Lung (tissue), 12 donors: ENCODE results near the gene MCOLN3. TPM values are rescaled to one million over a fixed set of nuclear protein-coding genes. Genes with fewer than 3 reads are reported as not detected.

ENCODE experiments used
- ATAC-seq: fragments of 200-7000 bp; cut with Tn5 transposase; one replicate; pipeline ENCODE4 v1.9.1; 2020; ENCODE audit warnings: moderate number of reproducible peaks; ENCODE audit not compliant: insufficient read depth, low FRiP score
- DNase-seq, 3 donors: peaks; one replicate each; pipeline ENCODE4 v3.0.0-alpha.2; 2013 to 2017
- H3K27ac ChIP-seq, 2 donors: one replicate each; pipeline ENCODE4 v1.5.1; 2013; ENCODE audit warnings: mild to moderate bottlenecking in 2 of 2, moderate library complexity in 2 of 2, control low read depth in 1 of 2, inconsistent platforms in 1 of 2, low read depth in 1 of 2, low read length in 1 of 2
- H3K27me3 ChIP-seq, 3 donors: one replicate each; pipeline ENCODE4 v1.5.1; 2013; ENCODE audit warnings: low read length in 2 of 3; ENCODE audit not compliant: control insufficient read depth in 3 of 3, insufficient read depth in 3 of 3
- H3K36me3 ChIP-seq, 4 donors: one replicate each; pipeline ENCODE4 v1.5.1; 2013; ENCODE audit warnings: low read length in 4 of 4, mild to moderate bottlenecking in 1 of 4, moderate library complexity in 1 of 4; ENCODE audit not compliant: control insufficient read depth in 4 of 4, insufficient read depth in 4 of 4
- H3K4me1 ChIP-seq, 5 donors: one replicate each; pipeline ENCODE4 v1.5.1; 2013; ENCODE audit warnings: low read length in 5 of 5, mild to moderate bottlenecking in 2 of 5, moderate library complexity in 1 of 5; ENCODE audit not compliant: control insufficient read depth in 5 of 5, insufficient read depth in 5 of 5
- H3K4me3 ChIP-seq: one replicate; pipeline ENCODE4 v1.5.1; 2013; ENCODE audit warnings: mild to moderate bottlenecking, control low read depth, moderate library complexity
- H3K9ac ChIP-seq, 2 donors: one replicate each; pipeline ENCODE4 v1.5.1; 2013; ENCODE audit warnings: low read length in 2 of 2, control low read depth in 1 of 2; ENCODE audit not compliant: insufficient read depth in 1 of 2
- H3K9me3 ChIP-seq, 4 donors: one replicate each; pipeline ENCODE4 v1.5.1; 2013; ENCODE audit warnings: low read length in 3 of 4, mild to moderate bottlenecking in 1 of 4, moderate library complexity in 1 of 4; ENCODE audit not compliant: control insufficient read depth in 4 of 4, insufficient read depth in 3 of 4
- WGBS, 2 donors: extraction: QIAGEN DNeasy Blood & Tissue Kit; methylation state at CpG; one replicate each; pipeline ENCODE4 v1.1.7; 2013; 5-methylcytosine and 5-hydroxymethylcytosine counted together
- polyA plus RNA-seq, 2 donors: library from polyadenylated mRNA; stranded (reverse); fragments of 200-250 nt; gene quantifications; one replicate each; pipeline ENCODE4 v1.2.1, GENCODE V29; 2013
- total RNA-seq, 2 donors: library from RNA; depleted of rRNA in 1 of 2; stranded (reverse); fragments of >200 nt in 1 of 2; gene quantifications; one replicate each; pipeline ENCODE4 v1.2.1, GENCODE V29; 2014 to 2021
- TF ChIP-seq, protein P1 (sequence below): IDR thresholded peaks from 2 replicates; pipeline ENCODE4 v1.5.1; 2012; ENCODE audit warnings: mild to moderate bottlenecking; ENCODE audit errors: control extremely low read depth, extremely low read depth
- donor health status: control.
- donor health status: control.
- donor health status: Bipolar disorder and iron deficiency.
- donor health status: healthy.
- donor health status: DM: yes; HTN: yes; CAD: no.

Gene MCOLN3
- total and polyA plus RNA-seq, 4 donors = 0.68 to 4.5 (median 2.5) TPM

DNA sequence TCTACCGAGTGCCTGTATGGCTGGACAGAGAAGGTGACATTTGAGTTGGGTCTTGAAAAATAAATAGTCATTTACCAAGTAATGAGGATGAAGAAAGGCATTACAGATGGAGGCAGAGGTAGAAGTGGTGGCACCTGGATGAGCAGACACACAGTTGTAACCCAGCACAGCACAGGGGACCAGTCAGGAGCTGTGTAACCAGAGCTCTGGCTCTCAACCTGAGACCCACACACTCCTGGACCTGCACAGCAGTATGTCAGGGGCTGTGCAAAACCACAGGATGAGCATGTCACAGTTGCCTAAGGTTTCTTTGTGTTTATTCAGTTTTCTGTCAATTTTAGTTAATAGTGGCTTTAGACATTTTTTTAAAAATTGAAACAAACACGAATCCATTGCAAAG is 11.3 kb upstream of the MCOLN3 start:
- Histone ChIP-seq H3K4me1 (peaks cover 0 to 6% (median 0%) of the 10 kb centered on the region in 5 donors), H3K36me3 (no peaks in the 10 kb centered on the region), H3K27me3 (peaks cover 0 to 9% (median 0%) of the 10 kb centered on the region in 3 donors), H3K27ac (no peak overlapping the region), H3K4me3 (no peak overlapping the region), H3K9ac (no peak overlapping the region), H3K9me3 (no peaks in the 10 kb centered on the region)
- ATAC-seq = no peak
- TF ChIP-seq, protein P1, sequence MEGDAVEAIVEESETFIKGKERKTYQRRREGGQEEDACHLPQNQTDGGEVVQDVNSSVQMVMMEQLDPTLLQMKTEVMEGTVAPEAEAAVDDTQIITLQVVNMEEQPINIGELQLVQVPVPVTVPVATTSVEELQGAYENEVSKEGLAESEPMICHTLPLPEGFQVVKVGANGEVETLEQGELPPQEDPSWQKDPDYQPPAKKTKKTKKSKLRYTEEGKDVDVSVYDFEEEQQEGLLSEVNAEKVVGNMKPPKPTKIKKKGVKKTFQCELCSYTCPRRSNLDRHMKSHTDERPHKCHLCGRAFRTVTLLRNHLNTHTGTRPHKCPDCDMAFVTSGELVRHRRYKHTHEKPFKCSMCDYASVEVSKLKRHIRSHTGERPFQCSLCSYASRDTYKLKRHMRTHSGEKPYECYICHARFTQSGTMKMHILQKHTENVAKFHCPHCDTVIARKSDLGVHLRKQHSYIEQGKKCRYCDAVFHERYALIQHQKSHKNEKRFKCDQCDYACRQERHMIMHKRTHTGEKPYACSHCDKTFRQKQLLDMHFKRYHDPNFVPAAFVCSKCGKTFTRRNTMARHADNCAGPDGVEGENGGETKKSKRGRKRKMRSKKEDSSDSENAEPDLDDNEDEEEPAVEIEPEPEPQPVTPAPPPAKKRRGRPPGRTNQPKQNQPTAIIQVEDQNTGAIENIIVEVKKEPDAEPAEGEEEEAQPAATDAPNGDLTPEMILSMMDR = no peak
- WGBS, 2 donors = 87 to 89% methylated on average over 2 of the region's 2 CpGs
- no peak for DNase-seq

DNA sequence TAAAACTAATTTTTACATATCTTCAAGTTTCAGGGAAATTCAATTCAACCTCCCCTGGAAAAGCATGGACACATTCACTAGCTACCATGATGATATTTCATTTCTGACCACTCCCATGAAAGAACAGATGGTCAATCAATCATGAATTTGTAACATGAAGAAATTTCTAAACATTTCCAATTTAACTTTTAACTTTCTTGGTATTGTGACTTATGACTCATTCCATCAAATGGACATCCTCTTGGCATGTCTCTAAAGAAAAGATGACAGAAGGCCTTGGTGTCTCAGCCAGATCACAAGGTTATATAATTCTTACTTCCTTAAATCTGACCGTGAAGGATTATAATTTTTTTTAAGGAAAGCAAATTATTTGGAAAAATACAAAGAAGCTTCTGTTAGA is 10.5 kb upstream of the MCOLN3 start:
- Histone ChIP-seq H3K4me3 (no peak overlapping the region), H3K9ac (no peak overlapping the region), H3K27me3 (peaks cover 0 to 9% (median 0%) of the 10 kb centered on the region in 3 donors), H3K4me1 (peaks cover 0 to 6% (median 0%) of the 10 kb centered on the region in 5 donors), H3K27ac (no peak overlapping the region), H3K9me3 (no peaks in the 10 kb centered on the region), H3K36me3 (no peaks in the 10 kb centered on the region)
- 45 to 56% methylated on average over 1 of the region's 1 CpG for WGBS, 2 donors
- DNase-seq (no peak), ATAC-seq (no peak)
- TF ChIP-seq, protein P1 = no peak

DNA sequence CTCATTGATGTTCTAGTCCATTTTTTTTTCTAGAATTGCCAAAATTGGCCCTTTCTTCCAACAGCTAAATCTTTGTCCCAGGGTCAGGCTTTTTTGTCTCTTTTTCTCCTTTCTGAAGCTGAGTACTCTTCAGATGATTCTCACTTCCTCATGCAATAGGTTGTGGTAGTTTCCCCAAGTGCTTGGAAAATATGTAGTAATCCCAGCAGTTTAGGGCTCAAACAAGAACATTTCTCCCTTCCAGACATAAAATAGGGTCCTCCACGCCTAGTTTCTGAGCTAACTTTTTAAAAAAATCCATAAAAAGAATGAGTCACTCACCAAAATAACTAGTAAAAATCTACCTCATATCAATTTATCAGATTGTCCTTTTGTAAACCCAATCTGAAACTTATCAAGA is 10.0 kb upstream of the MCOLN3 start:
- peaks cover 0 to 6% (median 0%) of the 10 kb centered on the region in 5 donors for H3K4me1 ChIP-seq
- ATAC-seq (no peak), DNase-seq (no peak)
- H3K9ac ChIP-seq = no peak overlapping the region
- peaks cover 0 to 9% (median 0%) of the 10 kb centered on the region in 3 donors for H3K27me3 ChIP-seq
- H3K36me3 ChIP-seq = no peaks in the 10 kb centered on the region
- no peaks in the 10 kb centered on the region for H3K9me3 ChIP-seq
- H3K4me3 ChIP-seq = no peak overlapping the region
- TF ChIP-seq, protein P1 = no peak
- 64 to 67% methylated on average over 1 of the region's 1 CpG for WGBS, 2 donors
- no peak overlapping the region for H3K27ac ChIP-seq

DNA sequence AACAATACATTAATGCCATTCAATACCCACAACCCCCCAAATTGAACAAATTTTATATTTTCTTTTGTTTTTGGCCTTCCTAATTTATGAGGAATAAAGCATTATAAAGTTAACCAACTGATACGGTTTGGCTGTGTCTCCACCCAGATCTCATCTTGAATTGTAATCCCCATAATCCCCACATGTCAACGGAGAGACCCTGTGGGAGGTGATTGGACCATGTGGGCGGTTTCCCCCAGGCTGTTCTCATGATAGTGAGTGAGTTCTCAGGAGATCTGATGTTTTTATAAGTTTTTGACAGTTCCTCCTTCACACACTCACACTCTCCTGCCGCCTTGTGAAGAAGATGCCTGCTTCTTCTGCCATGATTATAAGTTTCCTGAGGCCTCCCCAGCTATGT is 6.4 kb upstream of the MCOLN3 start:
- Histone ChIP-seq H3K9ac (no peak overlapping the region), H3K27me3 (peaks cover 0 to 24% (median 18%) of the 10 kb centered on the region in 3 donors), H3K4me1 (no peaks in the 10 kb centered on the region), H3K36me3 (no peaks in the 10 kb centered on the region), H3K4me3 (no peak overlapping the region), H3K9me3 (no peaks in the 10 kb centered on the region), H3K27ac (no peak overlapping the region)
- DNase-seq = no peak
- TF ChIP-seq, protein P1 = no peak
- WGBS, 2 donors = 74 to 75% methylated on average over 4 of the region's 4 CpGs
- no peak for ATAC-seq
